HG03439 (cell line): ENCODE data around the gene SBF2.

Source experiments
- ATAC-seq: cut with Tn5 transposase; IDR thresholded peaks from one replicate; pipeline ENCODE4 v1.9.1; 2021; ENCODE audit warnings: mild to moderate bottlenecking, moderate library complexity; ENCODE audit not compliant: unreplicated experiment

The SBF2 gene

GRCh38 chr11:10302744-10303557, 8.9 kb upstream of the SBF2 start:
- no peak for ATAC-seq

DNA sequence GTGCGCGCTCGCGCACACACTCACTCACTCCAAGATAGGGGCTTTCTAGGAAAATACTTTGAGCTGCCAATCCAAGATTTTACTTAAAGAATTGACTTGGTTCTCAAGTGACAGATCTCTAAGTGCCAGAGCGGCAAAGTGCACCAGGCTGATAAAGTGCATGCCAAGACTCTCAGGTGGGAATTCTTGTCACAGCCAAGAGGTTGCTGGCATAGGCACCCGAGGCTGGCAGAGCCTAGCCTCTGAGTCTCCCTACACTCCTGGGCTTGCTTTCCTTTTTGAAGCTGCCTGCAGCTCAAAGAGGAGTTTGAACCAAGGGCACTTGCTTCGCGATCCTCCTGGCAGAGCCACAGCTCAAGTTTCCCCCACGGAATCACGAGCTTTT, 8.3 kb upstream of the SBF2 start:
- ATAC-seq = no peak

DNA sequence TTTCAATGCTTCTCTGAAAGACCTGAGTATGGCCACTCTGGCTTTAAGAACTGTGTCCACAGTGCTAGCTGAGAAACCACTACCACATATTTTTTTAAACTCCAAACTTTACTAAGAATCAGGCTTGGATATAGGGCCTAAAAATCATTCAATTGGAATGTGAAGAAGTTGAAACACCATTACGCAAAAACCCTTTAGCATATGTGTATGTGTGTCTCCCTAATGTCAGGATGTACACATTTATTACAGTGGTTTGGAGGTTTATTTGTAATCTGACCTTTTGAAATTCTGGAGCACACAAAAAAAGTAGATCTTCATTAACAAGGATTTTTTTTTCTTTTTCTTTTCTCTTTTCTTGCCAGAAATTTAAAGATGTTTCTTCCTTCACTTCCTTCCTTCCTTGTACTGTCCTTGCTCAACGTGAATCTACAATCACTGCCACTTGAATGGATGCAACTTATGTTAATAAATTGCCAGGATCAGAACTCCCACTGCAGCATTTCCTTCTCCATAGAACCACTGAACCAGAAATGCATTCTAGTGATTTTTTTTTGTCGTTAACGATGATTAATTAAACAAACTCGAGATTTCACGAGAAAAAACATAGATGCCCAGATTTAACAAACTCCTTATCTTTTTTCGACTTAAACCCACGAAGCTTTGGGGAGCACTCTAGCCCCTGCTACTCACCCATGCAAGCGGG, 7.8 kb upstream of the SBF2 start:
- no peak for ATAC-seq

- peak; percentile 85 for ATAC-seq
Observed at GRCh38 chr11:10298342-10298741, 4.3 kb upstream of the SBF2 start.

GRCh38 chr11:10295064-10295901, 1.3 kb upstream of the SBF2 start:
- ATAC-seq = no peak

DNA sequence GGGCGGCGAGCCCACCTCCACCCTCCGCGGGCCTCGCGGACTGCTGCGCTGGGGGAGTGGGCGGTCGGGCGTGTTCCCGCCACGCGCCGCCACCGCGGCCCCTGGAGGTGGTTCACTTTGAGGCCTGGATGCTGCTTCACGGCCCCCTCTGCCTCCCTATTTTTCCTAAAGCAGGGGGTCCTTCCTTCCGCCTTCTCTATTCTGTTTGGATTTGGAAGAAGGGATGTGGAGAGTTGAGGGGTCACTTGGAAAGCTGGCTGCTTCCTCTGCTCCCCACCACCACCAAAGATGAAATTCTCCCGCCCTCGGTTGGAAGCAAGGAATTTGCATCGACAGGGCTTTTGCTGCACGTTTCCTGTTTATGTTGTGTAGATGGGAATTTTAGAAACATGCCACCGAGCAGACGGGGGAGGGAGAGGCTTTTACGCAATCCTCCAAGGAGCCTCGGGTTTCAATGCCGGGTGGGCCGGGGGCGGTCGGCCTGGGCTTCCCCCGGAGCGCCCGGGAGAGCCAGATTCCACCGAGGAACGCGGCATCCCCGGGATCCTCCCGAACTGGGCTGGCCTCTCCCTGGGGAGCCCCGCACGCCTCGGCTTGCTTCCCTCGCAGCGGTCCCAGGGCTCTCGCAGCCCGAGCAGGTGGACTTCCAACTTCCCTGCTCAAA, 403 bp upstream of the SBF2 start:
- no peak for ATAC-seq

- ATAC-seq = no peak
Observed at GRCh38 chr11:10291801-10292638, 2.0 kb downstream of the SBF2 start.

DNA sequence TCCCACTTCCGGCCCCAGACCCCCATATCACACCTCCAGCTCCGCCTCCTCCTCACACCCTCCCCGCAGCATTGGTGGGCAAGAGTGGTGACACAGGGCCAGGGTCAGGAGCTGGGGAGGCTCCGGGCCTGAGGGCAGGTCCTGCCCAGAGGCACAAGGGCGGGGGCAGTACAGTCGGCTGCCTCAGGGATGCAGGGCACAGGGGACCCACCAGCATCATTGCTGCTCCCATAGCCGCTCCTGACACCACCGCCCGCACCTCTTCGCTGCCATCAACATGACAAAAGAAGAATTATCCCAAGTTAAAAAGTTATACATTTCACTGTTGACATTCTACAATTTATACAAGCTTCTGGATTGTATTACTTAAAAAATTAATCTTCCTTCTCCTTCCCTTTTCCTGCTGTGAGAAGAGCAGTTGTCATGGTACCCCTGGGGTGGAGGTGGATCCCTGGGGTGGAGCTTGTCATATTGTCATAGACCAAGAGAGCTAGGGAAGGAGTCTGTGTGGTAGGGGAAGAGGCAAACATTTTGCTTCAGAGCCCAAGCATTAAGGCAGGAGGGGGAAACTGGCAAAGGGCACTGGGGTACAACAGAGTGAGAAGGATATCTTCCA, 4.1 kb downstream of the SBF2 start:
- no peak for ATAC-seq

DNA sequence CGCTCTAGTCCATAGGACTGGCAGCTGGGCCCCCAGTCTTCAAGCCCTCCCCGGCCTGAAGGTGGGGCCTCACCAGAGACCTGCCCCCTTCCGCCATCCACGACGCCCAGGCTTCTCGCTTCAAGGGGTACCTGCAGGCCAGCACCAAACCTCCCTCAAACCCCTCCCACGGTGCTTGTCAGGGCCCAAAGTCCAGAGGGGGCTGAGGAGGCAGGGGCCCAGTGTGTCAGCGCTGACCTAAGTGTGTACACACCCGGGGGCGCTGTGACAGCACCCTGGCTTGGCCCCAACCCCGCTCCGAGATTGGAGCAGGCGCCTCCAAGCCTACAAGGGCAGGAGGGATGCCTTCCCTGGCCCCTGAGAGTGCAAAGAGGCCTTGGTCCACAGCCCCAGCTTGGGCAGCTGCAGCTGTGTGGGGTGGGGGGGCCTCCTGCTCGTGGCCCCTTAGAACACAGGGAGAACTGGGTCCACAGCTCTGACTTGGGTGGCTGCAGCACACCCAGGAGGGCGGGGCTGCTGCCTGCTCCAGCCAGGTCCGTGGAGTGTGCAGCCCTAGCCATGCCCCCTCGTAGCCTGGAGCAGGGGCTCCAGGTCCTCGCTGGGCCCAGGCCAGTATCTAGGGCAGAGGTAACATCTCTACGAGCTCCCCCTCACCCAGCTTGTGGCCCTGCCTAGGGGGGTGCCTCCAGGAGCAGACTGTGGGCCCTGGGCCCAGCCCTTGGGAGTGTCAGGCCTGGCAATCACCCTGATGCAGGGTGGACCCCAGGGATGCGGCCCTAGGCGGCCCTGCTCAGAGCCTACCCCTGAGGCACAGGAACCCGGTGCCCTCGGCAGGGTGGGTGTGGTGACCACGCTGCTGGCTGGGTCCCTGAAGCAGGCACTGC, 4.9 kb downstream of the SBF2 start:
- no peak for ATAC-seq

- no peak for ATAC-seq
Observed at GRCh38 chr11:10287766-10288715, 6.0 kb downstream of the SBF2 start.

DNA sequence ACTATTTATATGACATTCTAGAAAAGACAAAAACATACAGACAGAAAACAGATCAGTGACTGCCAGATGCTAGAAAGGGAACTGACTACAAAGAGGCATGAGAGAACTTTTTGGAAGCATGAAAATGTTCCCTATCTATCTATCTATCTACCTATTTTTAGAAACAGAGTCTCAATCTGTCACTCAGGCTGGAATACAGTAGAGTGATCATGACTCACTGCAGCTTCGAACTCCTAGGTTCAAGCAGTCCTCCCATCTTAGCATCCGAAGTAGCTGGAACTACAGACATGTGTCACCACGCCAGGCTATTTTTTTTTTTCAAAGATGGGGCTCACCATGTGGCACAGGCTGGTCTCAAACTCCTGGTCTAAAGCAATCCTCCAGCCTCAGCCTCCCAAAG, 6.9 kb downstream of the SBF2 start:
- no peak for ATAC-seq

DNA sequence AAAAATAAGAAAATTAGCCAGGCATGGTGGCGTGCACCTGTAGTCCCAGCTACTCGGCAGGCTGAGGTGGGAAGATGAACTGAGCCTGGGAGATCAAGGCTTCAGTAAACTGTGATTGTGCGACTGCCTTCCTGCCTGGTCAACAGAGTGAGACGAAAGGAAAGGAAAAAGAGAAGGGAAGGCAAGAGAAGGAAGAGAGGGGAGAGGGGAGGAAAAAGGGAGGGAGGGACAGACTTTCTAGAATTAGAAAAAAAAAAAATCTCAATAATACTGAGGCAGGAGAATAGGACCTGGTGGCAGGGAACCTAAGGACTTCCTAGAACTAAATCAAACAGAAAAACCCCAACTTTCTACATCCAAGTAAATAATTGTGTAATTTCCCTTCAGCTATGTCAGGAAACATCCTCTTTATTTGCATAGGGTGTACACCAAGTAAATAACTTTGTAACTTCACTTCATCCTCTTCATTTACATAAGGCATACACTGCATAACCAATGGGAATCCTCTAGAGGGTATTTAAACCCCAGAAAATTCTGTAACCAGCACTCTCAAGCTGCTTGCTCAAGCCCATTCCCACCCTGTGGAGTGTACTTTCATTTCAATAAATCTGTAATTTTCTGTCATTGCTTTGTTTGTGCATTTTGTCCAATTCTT, 8.7 kb downstream of the SBF2 start:
- no peak for ATAC-seq

DNA sequence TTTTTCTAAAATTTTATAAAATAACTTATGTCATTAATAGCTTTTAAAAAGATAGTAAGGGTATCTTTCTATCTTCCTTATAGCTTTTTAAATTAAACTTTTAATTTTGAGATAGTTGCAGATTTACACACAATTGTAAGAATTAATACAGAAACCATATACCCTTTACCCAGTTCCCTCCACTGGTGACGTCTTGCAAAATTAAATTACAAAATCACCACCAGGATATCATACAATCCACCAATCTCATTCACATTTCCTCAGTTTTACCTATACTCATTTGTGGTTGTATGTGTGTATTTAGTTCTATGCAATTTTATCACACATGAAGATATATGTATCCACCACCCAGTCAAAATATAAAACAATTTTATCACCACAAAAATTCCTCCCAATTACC, 10.0 kb downstream of the SBF2 start:
- ATAC-seq = no peak

- ATAC-seq = no peak
Observed at GRCh38 chr11:10282117-10282516, 11.9 kb downstream of the SBF2 start.

DNA sequence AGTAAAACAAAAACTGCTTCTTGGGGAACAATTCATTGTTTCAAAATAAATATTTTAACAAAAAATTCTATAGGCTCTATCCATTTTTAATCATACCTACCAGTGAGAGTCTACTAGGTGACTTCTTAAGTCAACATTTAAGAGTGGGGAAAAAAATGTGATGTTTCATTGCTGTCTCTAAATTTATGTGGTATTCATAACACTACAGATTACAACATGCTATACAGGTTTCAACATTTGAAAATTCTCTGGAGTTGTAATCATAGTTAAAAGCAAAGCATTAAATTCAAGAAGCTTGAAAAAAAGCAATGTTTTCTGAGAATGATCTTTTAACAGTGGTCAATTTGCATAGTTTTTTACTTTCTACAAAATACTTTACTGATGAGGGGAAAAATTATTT, 18.3 kb downstream of the SBF2 start:
- ATAC-seq = no peak

DNA sequence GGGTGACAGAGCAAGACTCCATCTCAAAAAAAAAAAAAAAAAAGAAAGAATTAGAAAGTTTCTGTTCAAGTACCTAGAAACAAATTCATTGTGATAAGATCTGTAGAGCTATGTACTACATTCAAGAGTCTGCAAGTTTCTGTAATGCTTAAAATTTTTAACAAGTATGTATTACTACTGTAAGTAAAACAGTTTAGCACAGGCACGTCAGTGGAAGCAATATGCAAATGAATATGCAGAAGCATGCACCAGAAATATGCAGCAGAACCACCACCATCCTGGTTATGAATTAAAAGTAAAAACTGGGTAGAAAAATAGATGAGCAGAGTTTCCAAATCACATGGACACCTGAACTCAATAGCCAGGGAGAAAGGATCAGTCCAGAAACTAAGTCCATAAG, 19.3 kb downstream of the SBF2 start:
- ATAC-seq = no peak

DNA sequence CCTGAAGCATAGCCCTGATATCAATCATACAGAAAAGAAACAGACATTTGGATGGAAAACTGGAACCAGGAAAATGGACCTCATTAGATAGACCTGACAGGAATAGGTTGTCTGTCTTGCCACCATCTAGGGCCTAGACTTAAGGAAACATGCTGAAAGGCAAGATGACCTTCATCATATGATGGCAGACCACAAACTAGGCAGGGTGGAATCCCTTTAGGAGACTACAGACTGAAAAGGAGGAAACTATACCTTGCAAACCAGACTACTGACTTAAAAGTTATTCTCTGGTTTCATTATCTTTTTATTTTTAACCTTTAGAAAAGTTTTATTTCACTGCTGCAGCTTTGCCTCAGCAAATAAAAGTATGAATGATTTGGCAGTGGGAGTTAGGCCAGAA, 20.3 kb downstream of the SBF2 start:
- no peak for ATAC-seq
